NCI-H2196 (cell line): ENCODE data around the gene SLC9A9.

Source experiments
- DNase-seq: peaks from one replicate; lab custom pipeline; 2025; ENCODE audit not compliant: unreplicated experiment; lab: John Stamatoyannopoulos, UW

The SLC9A9 gene

DNA sequence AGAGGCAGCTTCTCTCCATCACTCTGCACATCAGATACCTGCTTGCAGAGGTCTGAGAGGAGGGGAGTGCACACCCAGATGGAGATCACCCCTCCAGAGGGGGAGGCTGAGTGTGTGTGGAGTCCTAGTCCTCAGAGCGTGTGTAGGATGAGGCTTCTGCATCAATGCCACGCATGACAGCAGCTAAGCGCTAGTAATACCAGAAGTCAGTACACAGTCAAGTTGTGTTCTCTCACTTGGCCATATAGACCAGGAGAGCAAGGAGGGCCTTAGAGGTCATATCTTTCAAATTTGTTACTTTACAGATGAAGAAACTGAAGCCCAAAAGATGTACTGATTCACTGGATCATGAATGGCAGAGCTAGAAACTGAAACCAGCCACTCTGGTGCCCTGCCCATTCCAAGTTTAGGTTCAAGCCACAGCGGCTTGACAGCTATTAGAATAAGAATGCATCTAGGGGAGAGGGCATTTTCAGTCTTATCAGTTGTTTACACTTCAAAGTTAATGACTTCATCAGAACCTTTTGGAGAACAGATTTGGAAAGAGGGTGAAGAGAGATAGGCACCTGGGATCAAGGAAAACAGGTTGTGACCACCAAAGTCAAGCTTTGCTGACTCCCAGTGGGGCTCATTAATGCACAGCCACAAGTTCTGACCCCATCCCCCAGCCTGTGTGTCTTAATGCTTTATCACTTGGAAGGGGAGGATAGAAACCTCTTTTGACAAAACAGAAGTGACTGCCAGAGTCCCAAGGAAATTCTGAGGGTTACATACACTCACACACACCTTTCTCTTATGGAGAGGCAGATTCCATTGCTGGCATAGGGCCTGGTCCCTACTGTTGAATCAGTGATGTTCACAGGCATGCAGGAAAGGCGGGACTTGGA is 418.4 kb downstream of the SLC9A9 start:
- DNase-seq: no peak

DNA sequence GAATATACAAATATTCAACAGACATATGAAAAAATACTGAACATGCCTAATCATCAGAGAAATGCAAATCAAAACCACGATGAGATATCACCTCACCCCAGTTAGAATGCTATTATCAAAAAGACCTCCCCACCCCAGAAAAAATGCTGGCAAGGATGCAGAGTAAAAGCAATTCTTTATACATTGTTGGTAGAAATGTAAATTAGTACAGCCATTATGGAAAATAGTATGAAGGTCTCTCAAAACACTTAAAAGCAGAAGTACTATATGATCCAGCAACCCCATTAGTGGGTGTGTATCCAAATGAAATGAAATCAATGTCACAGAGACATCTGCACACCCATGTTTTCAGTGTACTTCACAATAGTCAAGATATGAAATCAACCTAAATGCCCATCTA is 420.0 kb downstream of the SLC9A9 start:
- DNase-seq: no peak

DNA sequence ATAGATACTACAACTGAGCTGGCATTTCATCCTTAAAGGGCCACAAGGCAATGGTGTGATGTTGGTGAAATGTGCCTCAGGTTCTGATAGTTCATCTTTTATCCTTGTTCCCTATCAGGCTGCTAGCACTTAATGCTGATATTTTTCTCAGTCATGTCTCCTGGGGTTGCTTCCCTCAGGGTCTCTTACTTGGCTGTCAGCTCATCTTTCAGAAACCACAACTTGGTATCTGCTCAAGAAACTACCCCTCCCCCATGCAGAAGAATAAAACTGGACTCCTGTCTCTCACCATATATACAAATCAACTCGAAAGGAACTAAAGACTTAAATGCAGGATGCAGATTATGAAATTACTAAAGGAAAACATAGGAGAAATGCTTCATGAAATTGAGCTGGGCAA is 420.6 kb downstream of the SLC9A9 start:
- no peak for DNase-seq

- no peak for DNase-seq
Observed at GRCh38 chr3:143424874-143425273, 423.4 kb downstream of the SLC9A9 start.

DNA sequence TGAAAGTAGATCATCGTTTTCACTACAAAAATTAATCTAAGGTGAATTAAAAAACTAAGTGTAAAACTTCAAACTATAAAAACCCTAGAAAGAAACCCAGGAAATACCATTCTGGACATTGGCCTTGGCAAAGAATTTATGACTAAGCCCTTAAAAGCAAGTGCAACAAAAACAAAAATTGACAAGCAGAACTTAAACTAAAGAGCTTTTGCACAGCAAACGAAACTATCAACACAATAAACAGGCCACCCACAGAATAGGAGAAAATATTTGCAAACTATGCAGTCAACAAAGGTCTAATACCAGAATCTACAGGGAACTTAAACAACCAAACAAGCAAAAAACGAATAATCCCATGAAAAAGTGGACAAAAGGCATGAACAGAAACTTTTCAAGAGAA is 426.7 kb downstream of the SLC9A9 start:
- no peak for DNase-seq

DNA sequence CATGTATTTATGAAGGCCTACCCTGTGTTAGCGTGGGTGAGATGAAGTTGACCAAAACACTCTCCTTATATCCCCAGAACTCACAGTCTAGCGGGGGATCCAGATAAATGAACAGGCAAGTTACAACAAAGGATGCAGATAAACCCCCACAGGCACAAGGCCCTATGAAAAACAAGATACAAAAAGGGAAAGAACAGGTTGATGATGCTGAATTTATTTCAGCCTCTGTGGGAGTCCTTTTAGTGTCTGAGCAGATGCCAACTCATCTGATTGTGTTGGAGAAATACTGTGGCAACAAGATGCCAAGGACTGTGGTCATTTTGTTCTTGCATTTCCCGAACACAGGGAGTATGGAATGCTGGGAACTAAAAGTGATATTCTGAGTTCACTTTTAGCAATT is 428.7 kb downstream of the SLC9A9 start:
- DNase-seq: no peak

- DNase-seq: no peak
Observed at GRCh38 chr3:143418391-143418790, 429.9 kb downstream of the SLC9A9 start.

- no peak for DNase-seq
Observed at GRCh38 chr3:143416229-143416628, 432.0 kb downstream of the SLC9A9 start.

DNA sequence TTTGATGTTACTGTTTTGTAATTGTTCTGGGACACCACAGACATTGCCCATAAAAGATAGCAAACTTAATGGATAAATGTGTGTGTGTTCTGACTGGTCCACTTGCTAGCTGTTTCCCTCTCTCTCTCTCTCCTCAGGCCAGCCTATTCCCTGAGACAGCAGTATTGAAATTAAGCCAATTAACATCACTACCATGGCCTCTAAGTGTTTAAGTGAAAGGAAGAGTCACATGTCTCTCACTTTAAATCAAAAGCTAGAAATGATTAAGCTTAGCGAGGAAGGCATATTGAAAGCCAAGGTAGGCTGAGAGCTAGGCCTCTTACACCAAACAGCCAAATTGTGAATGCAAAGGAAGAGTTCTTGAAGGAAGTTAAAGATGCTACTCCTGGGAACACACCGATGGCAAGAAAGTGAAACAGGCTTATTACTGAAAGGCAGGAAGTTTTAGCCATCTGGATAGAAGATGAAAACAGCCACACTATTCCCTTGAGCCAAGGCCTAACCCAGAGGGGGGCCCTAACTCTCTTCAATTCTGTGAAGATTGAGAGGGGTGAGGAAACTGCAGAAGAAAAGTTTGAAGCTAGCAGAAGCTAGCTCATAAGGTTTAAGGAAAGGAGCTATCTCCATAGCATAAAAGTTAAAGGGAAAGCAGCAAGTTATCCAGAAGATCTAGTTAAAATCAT is 433.6 kb downstream of the SLC9A9 start:
- no peak for DNase-seq

DNA sequence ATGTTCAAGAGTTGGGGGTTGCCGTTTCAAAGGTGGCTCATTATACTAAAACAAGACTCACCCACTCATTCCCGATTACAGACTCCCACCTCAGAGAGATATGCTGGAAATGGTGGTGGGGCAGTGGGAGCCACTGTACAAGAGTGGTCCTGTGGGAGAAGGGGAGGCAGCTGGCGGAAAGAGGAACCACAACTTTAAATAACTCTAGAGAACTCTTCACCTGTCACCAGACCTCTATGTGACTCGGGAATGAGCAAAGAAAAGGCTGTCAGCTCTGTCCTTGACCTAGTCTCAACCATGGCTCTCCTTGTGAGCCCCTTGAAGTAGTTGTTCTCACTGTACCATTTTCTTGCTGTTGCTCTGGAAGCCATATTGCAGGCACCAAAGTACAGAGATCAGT is 434.9 kb downstream of the SLC9A9 start:
- no peak for DNase-seq

DNA sequence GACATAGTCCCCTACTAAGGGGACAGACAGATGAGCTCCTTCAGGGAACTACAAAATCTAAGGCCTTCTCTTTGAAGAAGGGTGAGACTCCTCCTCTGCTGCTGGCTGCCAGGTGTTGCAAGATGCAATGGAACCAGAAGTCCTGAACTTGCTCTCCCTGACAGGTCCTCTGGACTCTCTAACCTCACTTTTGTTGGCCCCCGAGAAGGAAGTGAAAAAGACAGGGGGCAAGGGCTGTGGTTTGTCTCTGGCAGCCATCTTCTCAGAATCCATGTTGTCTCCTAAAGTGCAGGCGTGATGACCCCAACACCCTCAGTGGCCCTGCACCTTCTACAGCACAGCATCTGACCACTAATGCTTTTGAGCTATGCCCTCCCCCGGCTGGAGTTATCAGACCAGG is 436.2 kb downstream of the SLC9A9 start:
- no peak for DNase-seq

- no peak for DNase-seq
Observed at GRCh38 chr3:143410259-143410658, 438.0 kb downstream of the SLC9A9 start.

DNA sequence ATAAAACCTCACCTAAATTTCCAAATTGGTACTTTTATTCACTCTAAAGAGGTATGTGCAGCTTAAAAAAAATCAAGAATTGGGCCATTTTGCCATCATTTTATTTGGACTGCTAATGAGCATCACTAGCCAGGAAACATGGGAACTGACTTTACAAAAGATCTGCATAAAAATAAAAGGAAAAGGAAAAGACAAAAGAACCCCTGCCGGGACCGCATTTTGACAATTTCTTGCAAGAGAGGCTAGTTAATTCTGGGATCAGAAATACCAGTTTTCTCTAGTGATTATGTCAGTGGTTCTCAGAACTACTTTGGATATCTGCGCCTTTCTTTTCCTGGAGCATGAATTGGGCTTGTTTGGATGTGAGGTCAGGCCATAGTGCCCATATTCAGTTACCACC is 439.5 kb downstream of the SLC9A9 start:
- DNase-seq: no peak

GRCh38 chr3:143402602-143403001 is 445.7 kb downstream of the SLC9A9 start:
- DNase-seq: no peak

DNA sequence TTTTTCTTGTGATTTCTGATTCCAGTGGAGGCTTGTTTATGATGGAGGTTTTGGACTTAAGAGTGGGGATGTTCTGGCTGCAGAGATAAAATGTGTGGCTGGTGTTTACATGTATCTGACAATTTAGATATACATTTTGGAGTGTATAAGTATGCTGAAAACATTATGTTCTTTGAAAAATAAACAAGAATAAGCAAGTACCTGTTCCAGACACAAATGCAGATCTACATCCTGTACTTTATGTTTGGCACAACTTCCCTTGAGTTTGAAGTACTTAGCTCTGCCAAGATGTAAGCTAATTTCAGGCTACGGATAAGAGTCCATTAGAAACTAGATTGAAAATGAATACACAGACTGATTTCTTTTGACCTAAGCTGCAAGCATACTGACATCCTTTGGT is 451.5 kb downstream of the SLC9A9 start:
- DNase-seq: no peak

- no peak for DNase-seq
Observed at GRCh38 chr3:143389388-143389787, 458.9 kb downstream of the SLC9A9 start.

GRCh38 chr3:143387425-143387824 is 460.8 kb downstream of the SLC9A9 start:
- no peak for DNase-seq

- DNase-seq: no peak
Observed at GRCh38 chr3:143384076-143384475, 464.2 kb downstream of the SLC9A9 start.

DNA sequence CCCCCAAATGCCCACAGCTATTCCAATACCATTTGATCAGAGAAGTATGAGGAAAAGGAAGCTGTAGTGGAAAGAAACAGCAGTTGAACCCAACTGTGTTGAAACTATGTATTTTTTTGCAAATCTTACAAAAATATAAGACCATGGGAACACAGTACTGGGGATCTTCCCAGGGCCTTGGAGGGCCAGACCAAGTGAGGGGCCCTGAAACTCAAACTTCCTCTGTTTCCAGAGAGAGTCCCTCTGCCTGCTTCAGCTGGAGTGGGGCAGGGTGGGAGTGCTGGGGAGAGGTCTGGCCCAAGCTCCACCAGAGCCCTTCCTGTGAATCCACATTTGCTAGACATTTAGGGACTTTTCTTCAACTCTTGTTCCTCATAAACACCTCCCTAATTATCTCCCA is 464.8 kb downstream of the SLC9A9 start:
- DNase-seq: no peak

GRCh38 chr3:143382816-143383215 is 465.5 kb downstream of the SLC9A9 start:
- DNase-seq: no peak

DNA sequence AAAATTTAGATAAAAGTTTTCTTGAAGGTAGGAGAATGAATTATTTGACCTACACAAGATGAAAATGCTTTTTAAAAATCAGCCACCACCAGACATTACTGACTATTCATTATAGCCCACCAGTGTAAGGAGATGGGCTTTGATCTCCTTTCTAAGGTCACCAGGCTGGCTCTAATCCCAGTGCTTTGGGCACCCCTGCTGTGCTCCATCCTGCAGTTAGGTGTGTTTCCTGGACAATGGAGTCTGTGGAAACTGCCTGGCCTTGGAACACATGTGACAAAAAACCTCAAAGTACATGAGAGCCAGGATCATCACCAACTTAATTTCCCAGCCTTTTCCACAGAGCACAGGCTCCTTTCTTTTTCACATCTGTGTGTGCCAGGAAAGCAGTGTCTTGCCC is 467.8 kb downstream of the SLC9A9 start:
- no peak for DNase-seq

GRCh38 chr3:143375698-143376097 is 472.6 kb downstream of the SLC9A9 start:
- no peak for DNase-seq

GRCh38 chr3:143367171-143367570 is 481.1 kb downstream of the SLC9A9 start:
- DNase-seq: no peak
